H9 (cell line): Measurements from ENCODE around the gene POLR3F. TPM values are rescaled to one million over a fixed set of nuclear protein-coding genes. Genes with fewer than 3 reads are reported as not detected.

Experiments used
- DNase-seq: peaks from one replicate; pipeline ENCODE4 v3.0.0-alpha.2; 2017
- H2AFZ ChIP-seq: one replicate; pipeline ENCODE4 v1.6.1; 2013; ENCODE audit warnings: mild to moderate bottlenecking, low read length, control low read depth, moderate library complexity
- H2AK5ac ChIP-seq: 2 replicates; pipeline ENCODE4 v1.6.1; 2013; ENCODE audit warnings: low read length, control low read depth, mixed read lengths; ENCODE audit not compliant: insufficient read length
- H2BK120ac ChIP-seq: one replicate; pipeline ENCODE4 v1.6.1; 2013; ENCODE audit warnings: low read depth, mild to moderate bottlenecking, low read length, control low read depth, inconsistent platforms; ENCODE audit not compliant: poor library complexity, severe bottlenecking
- H2BK12ac ChIP-seq: 2 replicates; pipeline ENCODE4 v1.6.1; 2013; ENCODE audit warnings: low read length, control low read depth, mixed read lengths, low read depth; ENCODE audit not compliant: insufficient read length
- H2BK15ac ChIP-seq: 2 replicates; pipeline ENCODE4 v1.6.1; 2013; ENCODE audit warnings: low read depth, low read length, control low read depth
- H2BK20ac ChIP-seq: one replicate; pipeline ENCODE4 v1.6.1; 2013; ENCODE audit warnings: low read depth, mild to moderate bottlenecking, low read length, control low read depth, inconsistent platforms; ENCODE audit not compliant: poor library complexity, severe bottlenecking
- H2BK5ac ChIP-seq: 2 replicates; pipeline ENCODE4 v1.6.1; 2013; ENCODE audit warnings: low read length, control low read depth, mixed read lengths; ENCODE audit not compliant: insufficient read length
- H3K14ac ChIP-seq: 2 replicates; pipeline ENCODE4 v1.6.1; 2013; ENCODE audit warnings: low read length, control low read depth; ENCODE audit not compliant: insufficient read depth
- H3K18ac ChIP-seq: 2 replicates; pipeline ENCODE4 v1.6.1; 2013; ENCODE audit warnings: low read depth, mild to moderate bottlenecking, mixed read lengths, low read length, control low read depth; ENCODE audit not compliant: insufficient read length
- H3K23ac ChIP-seq: 2 replicates; pipeline ENCODE4 v1.6.1; 2013; ENCODE audit warnings: low read length, control low read depth, mixed read lengths, low read depth; ENCODE audit not compliant: insufficient read length
- H3K23me2 ChIP-seq: 2 replicates; pipeline ENCODE4 v1.6.1; 2013; ENCODE audit warnings: low read depth, mild to moderate bottlenecking, mixed read lengths, low read length, control low read depth; ENCODE audit not compliant: insufficient read length, poor library complexity, severe bottlenecking
- H3K27ac ChIP-seq: 2 replicates; pipeline ENCODE4 v1.5.1; 2013; ENCODE audit warnings: low read length, control low read depth, mixed read lengths, low read depth; ENCODE audit not compliant: insufficient read length
- H3K27me3 ChIP-seq: 2 replicates; pipeline ENCODE4 v1.6.1; 2013; ENCODE audit warnings: low read length, control low read depth, inconsistent platforms; ENCODE audit not compliant: insufficient read depth
- H3K4ac ChIP-seq: 2 replicates; pipeline ENCODE4 v1.6.1; 2013; ENCODE audit warnings: low read depth, mild to moderate bottlenecking, control low read depth, inconsistent platforms, low read length, moderate library complexity
- H3K4me1 ChIP-seq: 2 replicates; pipeline ENCODE4 v1.6.1; 2013; ENCODE audit warnings: low read length, control low read depth, inconsistent platforms; ENCODE audit not compliant: insufficient read depth
- H3K4me2 ChIP-seq: 2 replicates; pipeline ENCODE4 v1.6.1; 2013; ENCODE audit warnings: low read length, control low read depth, mixed read lengths; ENCODE audit not compliant: insufficient read length, insufficient read depth
- H3K56ac ChIP-seq: 2 replicates; pipeline ENCODE4 v1.6.1; 2013; ENCODE audit warnings: low read depth, mild to moderate bottlenecking, mixed read lengths, low read length, control low read depth; ENCODE audit not compliant: insufficient read length
- H3K79me1 ChIP-seq: 2 replicates; pipeline ENCODE4 v1.6.1; 2013; ENCODE audit warnings: low read depth, mild to moderate bottlenecking, moderate library complexity, low read length, control low read depth, inconsistent platforms; ENCODE audit not compliant: insufficient read depth, poor library complexity, severe bottlenecking
- H3K79me2 ChIP-seq: 2 replicates; pipeline ENCODE4 v1.6.1; 2013; ENCODE audit warnings: low read length, control low read depth, inconsistent platforms; ENCODE audit not compliant: insufficient read depth
- H3K9ac ChIP-seq: 2 replicates; pipeline ENCODE4 v1.6.1; 2013; ENCODE audit warnings: low read length, control low read depth, mixed read lengths; ENCODE audit not compliant: insufficient read length; ENCODE audit errors: extremely low read depth
- H3K9me3 ChIP-seq: one replicate; pipeline ENCODE4 v1.6.1; 2013; ENCODE audit warnings: low read depth, low read length, inconsistent platforms; ENCODE audit not compliant: control insufficient read depth
- H3T11ph ChIP-seq: one replicate; pipeline ENCODE4 v1.6.1; 2013; ENCODE audit warnings: mild to moderate bottlenecking, low read length, control low read depth, inconsistent platforms
- H4K20me1 ChIP-seq: one replicate; pipeline ENCODE4 v1.6.1; 2013; ENCODE audit not compliant: control insufficient read depth, insufficient read length, insufficient read depth
- H4K5ac ChIP-seq: 2 replicates; pipeline ENCODE4 v1.6.1; 2013; ENCODE audit warnings: low read depth, mild to moderate bottlenecking, mixed read lengths, low read length, control low read depth; ENCODE audit not compliant: insufficient read length
- H4K8ac ChIP-seq: replicated peaks from 2 replicates; pipeline ENCODE4 v1.6.1; 2013; ENCODE audit warnings: low read length, control low read depth, mixed read lengths, low read depth; ENCODE audit not compliant: insufficient read length
- H4K91ac ChIP-seq: 2 replicates; pipeline ENCODE4 v1.6.1; 2013; ENCODE audit warnings: low read depth, mild to moderate bottlenecking, moderate library complexity, mixed read lengths, low read length, control low read depth; ENCODE audit not compliant: insufficient read length
- H3K27ac Mint-ChIP-seq, 3 experiments: 2 replicates in 2 of 3; 3 replicates in 1 of 3; pipeline ENCODE4 v1.8.0; 2020 to 2021; ENCODE audit warnings: mixed read lengths in 3 of 3, mild to moderate bottlenecking in 1 of 3, moderate library complexity in 1 of 3
- H3K27me3 Mint-ChIP-seq: 2 replicates; pipeline ENCODE4 v1.8.0; 2021; ENCODE audit warnings: low read depth, mild to moderate bottlenecking, moderate library complexity, mixed read lengths
- H3K36me3 Mint-ChIP-seq, 3 experiments: 2 replicates in 2 of 3; 3 replicates in 1 of 3; pipeline ENCODE4 v1.8.0; 2020 to 2021; ENCODE audit warnings: low read depth in 3 of 3, mixed read lengths in 3 of 3; ENCODE audit not compliant: insufficient read depth in 1 of 3
- H3K4me1 Mint-ChIP-seq, 2 experiments: 2 replicates each; pipeline ENCODE4 v1.8.0; 2020; ENCODE audit warnings: mixed read lengths in 2 of 2
- H3K4me3 Mint-ChIP-seq, 2 experiments: 2 replicates in 1 of 2; 3 replicates in 1 of 2; pipeline ENCODE4 v1.8.0; 2020 to 2021; ENCODE audit warnings: mild to moderate bottlenecking in 2 of 2, mixed read lengths in 2 of 2, moderate library complexity in 1 of 2
- H3K9me3 Mint-ChIP-seq, 2 experiments: 2 replicates in 1 of 2; 3 replicates in 1 of 2; pipeline ENCODE4 v1.8.0; 2020; ENCODE audit warnings: mild to moderate bottlenecking in 2 of 2, mixed read lengths in 2 of 2, moderate library complexity in 1 of 2
- WGBS: extraction: QIAGEN DNeasy Blood & Tissue Kit; methylation state at CpG from one replicate; pipeline ENCODE4 v1.1.7; 2013; ENCODE audit warnings: missing lambda C conversion rate, low lambda C conversion rate, mixed read lengths; ENCODE audit not compliant: insufficient read length; ENCODE audit errors: extremely low coverage; 5-methylcytosine and 5-hydroxymethylcytosine counted together
- total RNA-seq: library from RNA; stranded (reverse); gene quantifications from 2 replicates; pipeline ENCODE4 v1.2.1, GENCODE V29; 2021
- TF ChIP-seq, protein P1 (sequence below): fragments of 200-600 bp; sonication (generic); conservative IDR thresholded peaks from 3 replicates; pipeline ENCODE4 v1.8.0; 2021; ENCODE audit warnings: antibody characterized with exemption, mild to moderate bottlenecking

Gene POLR3F
- total RNA-seq, 1 experiment from 2014 or later = 16.1 TPM

GRCh38 chr20:18488301-18488700 lies 21.1 kb downstream of the POLR3F start:
- Histone ChIP-seq H3K23me2 (no peaks in the 10 kb centered on the region), H3K9ac (no peak overlapping the region), H4K5ac (no peak overlapping the region), H3K14ac (no peak overlapping the region), H3K79me2 (no peaks in the 10 kb centered on the region), H3K4me2 (no peak overlapping the region), H3K23ac (no peak overlapping the region), H3K4me1 (no peaks in the 10 kb centered on the region), H3K18ac (no peak overlapping the region), H4K20me1 (no peaks in the 10 kb centered on the region), H2AK5ac (no peak overlapping the region), H3K27ac (no peak overlapping the region), H3K27me3 (no peaks in the 10 kb centered on the region), H3K4ac (no peak overlapping the region), H4K8ac (no peak overlapping the region), H2BK20ac (no peak overlapping the region), H2BK15ac (no peak overlapping the region), H2AFZ (no peak overlapping the region), H2BK5ac (no peak overlapping the region), H4K91ac (no peak overlapping the region), H3K9me3 (no peaks in the 10 kb centered on the region), H3T11ph (no peak overlapping the region), H2BK120ac (no peak overlapping the region), H2BK12ac (no peak overlapping the region), H3K56ac (no peak overlapping the region), H3K79me1 (no peaks in the 10 kb centered on the region)
- Mint-ChIP-seq H3K9me3 (no peaks in the 10 kb centered on the region), H3K27ac (no peak overlapping the region), H3K4me3 (no peak overlapping the region), H3K36me3 (peaks cover 8 to 54% (median 44%) of the 10 kb centered on the region in 3 experiments; a peak in 6 of 7 replicates), H3K27me3 (no peaks in the 10 kb centered on the region), H3K4me1 (no peaks in the 10 kb centered on the region)
- no CpG with 5 or more reads among the region's 3 CpGs for WGBS
- DNase-seq = no peak
- TF ChIP-seq, protein P1, sequence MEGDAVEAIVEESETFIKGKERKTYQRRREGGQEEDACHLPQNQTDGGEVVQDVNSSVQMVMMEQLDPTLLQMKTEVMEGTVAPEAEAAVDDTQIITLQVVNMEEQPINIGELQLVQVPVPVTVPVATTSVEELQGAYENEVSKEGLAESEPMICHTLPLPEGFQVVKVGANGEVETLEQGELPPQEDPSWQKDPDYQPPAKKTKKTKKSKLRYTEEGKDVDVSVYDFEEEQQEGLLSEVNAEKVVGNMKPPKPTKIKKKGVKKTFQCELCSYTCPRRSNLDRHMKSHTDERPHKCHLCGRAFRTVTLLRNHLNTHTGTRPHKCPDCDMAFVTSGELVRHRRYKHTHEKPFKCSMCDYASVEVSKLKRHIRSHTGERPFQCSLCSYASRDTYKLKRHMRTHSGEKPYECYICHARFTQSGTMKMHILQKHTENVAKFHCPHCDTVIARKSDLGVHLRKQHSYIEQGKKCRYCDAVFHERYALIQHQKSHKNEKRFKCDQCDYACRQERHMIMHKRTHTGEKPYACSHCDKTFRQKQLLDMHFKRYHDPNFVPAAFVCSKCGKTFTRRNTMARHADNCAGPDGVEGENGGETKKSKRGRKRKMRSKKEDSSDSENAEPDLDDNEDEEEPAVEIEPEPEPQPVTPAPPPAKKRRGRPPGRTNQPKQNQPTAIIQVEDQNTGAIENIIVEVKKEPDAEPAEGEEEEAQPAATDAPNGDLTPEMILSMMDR = no peak
